AG10803 (cell line): ENCODE results near the gene MPZL1.
"Not testable (repeated sequence)": the region's sequence is repeated elsewhere in the genome, so short reads cannot be mapped to it uniquely, and the experiment has no call there.

Experiments used
- DNase-seq: peaks from one replicate; pipeline ENCODE4 v3.0.0; 2010; ENCODE audit warnings: low read depth
- H3K4me3 ChIP-seq: 2 replicates; pipeline ENCODE4 v1.5.1; 2011; ENCODE audit warnings: mild to moderate bottlenecking, low read length, control low read depth
- CTCF ChIP-seq: conservative IDR thresholded peaks from 2 replicates; pipeline ENCODE4 v1.5.1; 2011; ENCODE audit warnings: mild to moderate bottlenecking, low read length, control low read depth, inconsistent platforms

Gene MPZL1

DNA sequence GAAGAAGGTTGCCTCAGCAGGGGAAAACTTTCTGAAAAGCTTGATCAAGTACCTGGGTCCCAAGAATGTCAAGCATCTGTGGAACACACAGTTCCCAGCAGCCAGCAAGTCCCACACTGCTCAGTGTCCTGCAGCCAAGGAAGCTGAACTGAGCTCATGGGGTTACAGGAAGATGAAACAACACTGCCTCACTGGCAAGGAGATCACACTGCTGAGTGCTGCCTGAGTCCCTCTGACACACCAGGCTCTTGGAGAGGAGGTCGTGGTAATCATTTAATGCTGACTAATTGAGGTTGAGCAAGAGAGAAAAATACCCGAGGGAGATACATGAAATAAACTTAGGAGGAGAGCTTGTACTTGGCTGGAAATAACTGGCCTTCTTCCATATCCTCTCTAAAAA is 75.2 kb downstream of the MPZL1 start:
- H3K4me3 ChIP-seq = no peak overlapping the region
- DNase-seq = peak; percentile 100
- TF ChIP-seq CTCF = peak; percentile 37

GRCh38 chr1:167798952-167799351 is 77.2 kb downstream of the MPZL1 start:
- H3K4me3 ChIP-seq = no peak overlapping the region
- DNase-seq = no peak
- no peak for TF ChIP-seq CTCF

GRCh38 chr1:167799747-167800146 is 78.0 kb downstream of the MPZL1 start:
- no peak overlapping the region for H3K4me3 ChIP-seq
- DNase-seq = no peak
- TF ChIP-seq CTCF = no peak

DNA sequence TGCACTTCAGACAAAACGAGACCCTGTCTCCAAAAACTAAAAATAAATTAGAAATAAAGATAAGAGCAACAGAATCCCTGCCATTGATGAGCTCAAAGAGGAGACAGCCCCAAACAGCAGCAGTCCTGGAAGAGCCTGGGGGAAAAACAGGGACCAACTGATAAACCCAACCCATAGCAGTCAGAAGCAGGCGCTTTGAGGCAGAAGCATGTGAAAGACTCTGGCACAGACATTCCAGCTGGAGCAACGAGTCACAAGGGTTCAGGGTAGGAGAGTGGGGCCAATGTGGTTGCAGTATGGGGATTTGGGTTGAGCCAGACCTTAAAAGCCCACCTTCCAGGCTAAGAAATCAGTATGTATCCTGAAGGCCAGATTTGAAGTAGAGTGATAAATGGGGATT is 78.5 kb downstream of the MPZL1 start:
- no peak overlapping the region for H3K4me3 ChIP-seq
- no peak for TF ChIP-seq CTCF
- DNase-seq = no peak

- no peak for DNase-seq
- H3K4me3 ChIP-seq = no peak overlapping the region
- TF ChIP-seq CTCF = no peak
These were observed 80.5 kb downstream of the MPZL1 start for GRCh38 chr1:167802235-167802634.

DNA sequence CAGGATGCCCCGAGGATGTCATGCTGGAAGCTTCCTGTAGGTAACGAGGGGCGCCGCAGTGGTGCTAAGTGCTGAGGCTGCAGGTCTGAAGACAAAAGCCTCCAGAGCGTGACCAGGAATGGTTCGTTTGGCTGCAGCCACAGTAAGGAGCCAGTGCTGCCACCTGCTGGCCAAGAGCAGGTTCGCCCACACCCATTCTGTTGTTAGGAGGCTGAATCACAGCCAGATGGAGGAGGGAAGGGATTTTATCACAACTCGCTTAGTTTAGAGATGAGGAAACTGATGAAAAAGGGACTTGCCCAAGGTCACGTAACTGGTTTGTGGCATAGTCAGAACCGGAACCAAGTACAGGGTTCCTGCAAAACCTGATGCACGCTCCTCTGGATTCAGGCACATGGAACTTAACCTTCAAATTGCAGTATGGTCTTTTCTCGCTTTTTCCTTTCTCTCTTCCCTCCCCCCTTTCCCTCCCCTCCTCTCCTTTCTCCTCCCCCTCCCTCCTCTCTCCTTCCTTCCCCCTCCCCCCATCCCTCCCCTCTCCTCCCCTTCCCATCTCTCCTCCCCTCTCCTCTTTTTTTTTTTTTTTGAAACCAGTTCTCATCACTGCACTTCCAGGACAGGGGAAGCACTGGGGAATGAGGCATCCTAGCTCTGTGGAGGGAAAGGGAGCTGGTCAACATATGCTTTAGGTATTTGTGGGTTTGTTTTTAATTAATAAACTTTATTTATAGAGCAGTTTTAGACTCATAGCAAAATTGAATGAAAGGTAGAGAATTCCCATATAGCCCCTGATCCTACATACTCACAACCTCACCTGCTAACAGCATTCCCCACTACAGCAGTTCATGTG is 81.8 kb downstream of the MPZL1 start:
- DNase-seq = peak; percentile 93
- H3K4me3 ChIP-seq = no peak overlapping the region; the same call in 1 of the 2 replicates
- TF ChIP-seq CTCF = peak; percentile 98

GRCh38 chr1:167805041-167805556 is 83.3 kb downstream of the MPZL1 start:
- no peak for TF ChIP-seq CTCF
- DNase-seq = peak; percentile 26
- H3K4me3 ChIP-seq = no peak overlapping the region

- not testable (repeated sequence) for H3K4me3 ChIP-seq, DNase-seq
These were observed 84.5 kb downstream of the MPZL1 start for GRCh38 chr1:167806235-167806634.

DNA sequence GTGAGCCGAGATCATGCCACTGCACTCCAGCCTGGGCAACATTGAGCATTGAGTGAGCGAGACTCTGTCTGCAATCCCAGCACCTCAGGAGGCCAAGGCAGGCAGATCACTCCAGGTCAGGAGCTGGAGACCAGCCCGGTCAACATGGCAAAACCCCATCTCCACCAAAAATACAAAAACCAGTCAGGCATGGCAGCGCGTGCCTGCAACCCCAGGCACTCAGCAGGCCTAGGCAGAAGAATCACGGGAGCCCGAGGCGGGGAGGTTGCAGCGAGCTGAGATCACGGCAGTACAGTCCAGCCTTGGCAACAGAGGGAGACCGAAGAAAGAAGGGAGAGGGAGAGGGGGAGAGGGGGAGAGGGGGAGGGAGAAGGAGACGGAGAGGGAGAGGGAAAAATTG is 84.9 kb downstream of the MPZL1 start:
- DNase-seq, H3K4me3 ChIP-seq: not testable (repeated sequence)
